ENCODE results near the gene KDM5B. TPM values are rescaled to one million over a fixed set of nuclear protein-coding genes. Genes with fewer than 3 reads are reported as not detected.

Gene KDM5B
- total and polyA plus RNA-seq, 9 of the 15 experiments (the other 6 are each of a cell fraction or from before 2014, with no cell fraction given) = 15.4 to 90.6 (median 57.1) TPM

GRCh38 chr1:202765721-202766120, 42.5 kb downstream of the KDM5B start:
- BruUV-seq (replicated peaks) = no TSS peak
- TF ChIP-seq ZNF23 (CRISPR knock-in tag; IDR thresholded peaks at IDR 0.05) (no peak), MYNN (IDR thresholded peaks at IDR 0.05) (no peak), MYNN (CRISPR knock-in tag; IDR thresholded peaks at IDR 0.05) (no peak), STAG1 (CRISPR knock-in tag; IDR thresholded peaks at IDR 0.05; ENCODE audit: borderline replicate concordance) (no peak), KDM5B (IDR thresholded peaks at IDR 0.05; ENCODE audit: insufficient replicate concordance, low read depth, low read length) (no peak), CREBBP (IDR thresholded peaks at IDR 0.05; ENCODE audit: low read depth, low read length) (no peak), ZNF586 (CRISPR knock-in tag; conservative IDR thresholded peaks at IDR 0.05) (no peak)
- intact Hi-C loops (cut with micrococcal nuclease) = no loop called here
- Histone ChIP-seq H2AFZ (ENCODE audit: low read depth, low read length) (no peak overlapping the region), H3K4me1 (replicated peaks in 1 of 2; ENCODE audit: control insufficient read depth in 2 of 2, insufficient read depth in 2 of 2, low read length in 2 of 2) (no peaks in the 10 kb centered on the region), H3K9ac (ENCODE audit: insufficient read depth in 1 of 2, low read depth in 2 of 2, low read length in 2 of 2) (no peak overlapping the region), H3K79me2 (ENCODE audit: control insufficient read depth, insufficient read depth, low read length) (no peaks in the 10 kb centered on the region), H3K9me1 (ENCODE audit: control insufficient read depth, insufficient read depth, low read length) (no peaks in the 10 kb centered on the region), H3K4me3 (no peak overlapping the region), H3K4me2 (ENCODE audit: insufficient read depth, low read length) (no peak overlapping the region), H3K36me3 (ENCODE audit: control insufficient read depth, insufficient read depth, low read length) (peaks cover 81% of the 10 kb centered on the region), H3K27ac (ENCODE audit: extremely low read depth, low read depth, low read length) (no peak overlapping the region), H4K20me1 (replicated peaks; ENCODE audit: control insufficient read depth, insufficient read depth, low read length) (no peaks in the 10 kb centered on the region), H3K9me3 (replicated peaks; ENCODE audit: control insufficient read depth, insufficient read depth, low read depth, low read length) (no peaks in the 10 kb centered on the region), H3K27me3 (ENCODE audit: control insufficient read depth in 2 of 2, insufficient read depth in 2 of 2, low read length in 2 of 2) (no peaks in the 10 kb centered on the region)
- CTCF ChIA-PET (ENCODE audit: low intra/inter-chr PET ratio) = no interaction called here
- no peak for DNase-seq (ENCODE audit: extremely low read depth in 1 of 4, low spot score in 3 of 4)
- POLR2A ChIA-PET = interaction anchor here (0.5 to 1.2 kb wide), 2 partner anchors 12 to 348 kb away, joined by 3 to 4 read pairs; no protein-coding TSS in a partner anchor
- WGBS (ENCODE audit: insufficient coverage, low coverage, missing lambda C conversion rate) = 100% methylated on average over 1 of the region's 1 CpG
- FAIRE-seq = no peak
- in situ Hi-C loops (cut with MboI) = no loop called here
- ATAC-seq = no peak

GRCh38 chr1:202762019-202762418, 46.2 kb downstream of the KDM5B start:
- intact Hi-C loops (cut with micrococcal nuclease) = no loop called here
- ChIA-PET POLR2A (interaction anchor here (0.6 to 1.9 kb wide), 4 partner anchors 9 to 14 kb away, joined by 3 to 10 read pairs (median 4); no protein-coding TSS in a partner anchor), CTCF (ENCODE audit: low intra/inter-chr PET ratio) (no interaction called here)
- no peaks in the 10 kb centered on the region for H3K9me3 ChIP-seq (replicated peaks; ENCODE audit: control insufficient read depth, insufficient read depth, low read depth, low read length)
- DNase-seq (ENCODE audit: extremely low read depth in 1 of 4, low spot score in 3 of 4) (no peak), ATAC-seq (no peak), FAIRE-seq (no peak)
- H3K4me1 ChIP-seq (replicated peaks in 1 of 2; ENCODE audit: control insufficient read depth in 2 of 2, insufficient read depth in 2 of 2, low read length in 2 of 2) = no peaks in the 10 kb centered on the region
- WGBS (ENCODE audit: insufficient coverage, low coverage, missing lambda C conversion rate) = 52% methylated on average over 2 of the region's 2 CpGs
- no peaks in the 10 kb centered on the region for H3K79me2 ChIP-seq (ENCODE audit: control insufficient read depth, insufficient read depth, low read length)
- no peaks in the 10 kb centered on the region for H3K27me3 ChIP-seq (ENCODE audit: control insufficient read depth in 2 of 2, insufficient read depth in 2 of 2, low read length in 2 of 2)
- in situ Hi-C loops (cut with MboI) = no loop called here
- H3K27ac ChIP-seq (ENCODE audit: extremely low read depth, low read depth, low read length) = no peak overlapping the region
- no peak overlapping the region for H3K4me2 ChIP-seq (ENCODE audit: insufficient read depth, low read length)
- no peak overlapping the region for H2AFZ ChIP-seq (ENCODE audit: low read depth, low read length)
- no peaks in the 10 kb centered on the region for H4K20me1 ChIP-seq (replicated peaks; ENCODE audit: control insufficient read depth, insufficient read depth, low read length)
- no peak overlapping the region for H3K4me3 ChIP-seq
- H3K9ac ChIP-seq (ENCODE audit: insufficient read depth in 1 of 2, low read depth in 2 of 2, low read length in 2 of 2) = no peak overlapping the region
- no peaks in the 10 kb centered on the region for H3K9me1 ChIP-seq (ENCODE audit: control insufficient read depth, insufficient read depth, low read length)
- H3K36me3 ChIP-seq (ENCODE audit: control insufficient read depth, insufficient read depth, low read length) = peaks cover 93% of the 10 kb centered on the region
- BruUV-seq (replicated peaks) = no TSS peak
- TF ChIP-seq JUND (IDR thresholded peaks at IDR 0.05; ENCODE audit: borderline replicate concordance, low read depth, low read length) (no peak), JUND (tag; IDR thresholded peaks at IDR 0.05; ENCODE audit: borderline replicate concordance, low read depth, low read length) (no peak), ZBTB26 (CRISPR knock-in tag; IDR thresholded peaks at IDR 0.05) (peak; percentile 79; the same call in 1 of the 2 replicates), TCF7 (IDR thresholded peaks at IDR 0.05; ENCODE audit: borderline replicate concordance) (no peak), LEF1 (IDR thresholded peaks at IDR 0.05) (no peak), DDX20 (tag; IDR thresholded peaks at IDR 0.05; ENCODE audit: low read depth) (no peak), MAFF (IDR thresholded peaks at IDR 0.05; ENCODE audit: low read length) (no peak), SREBF2 (CRISPR knock-in tag; IDR thresholded peaks at IDR 0.05) (no peak), PHF21A (IDR thresholded peaks at IDR 0.05; ENCODE audit: borderline replicate concordance, low read depth) (no peak), STAG1 (CRISPR knock-in tag; IDR thresholded peaks at IDR 0.05; ENCODE audit: borderline replicate concordance) (no peak)

Data from K562 (cell line).